Erythroblast (primary cell): ENCODE results near the gene LMBRD1.

Experiments used
- GATA1 ChIP-seq: IDR thresholded peaks from 2 replicates; pipeline ENCODE4 v1.6.1; 2011; ENCODE audit warnings: low read depth, mild to moderate bottlenecking, control low read depth, low read length, moderate library complexity
- POLR2A ChIP-seq: IDR thresholded peaks from 2 replicates; pipeline ENCODE4 v1.6.1; 2011; ENCODE audit warnings: mild to moderate bottlenecking, low read length

- TF ChIP-seq POLR2A (no peak), GATA1 (no peak)
Observed at GRCh38 chr6:69792292-69792691, 4.5 kb downstream of the LMBRD1 start.
